ENCODE measurements around the gene PIWIL1. TPM values are rescaled to one million over a fixed set of nuclear protein-coding genes. Genes with fewer than 3 reads are reported as not detected.

The PIWIL1 gene
- total and polyA plus RNA-seq, 2 of the 4 experiments (the other 2 are of a cell fraction): not detected

DNA sequence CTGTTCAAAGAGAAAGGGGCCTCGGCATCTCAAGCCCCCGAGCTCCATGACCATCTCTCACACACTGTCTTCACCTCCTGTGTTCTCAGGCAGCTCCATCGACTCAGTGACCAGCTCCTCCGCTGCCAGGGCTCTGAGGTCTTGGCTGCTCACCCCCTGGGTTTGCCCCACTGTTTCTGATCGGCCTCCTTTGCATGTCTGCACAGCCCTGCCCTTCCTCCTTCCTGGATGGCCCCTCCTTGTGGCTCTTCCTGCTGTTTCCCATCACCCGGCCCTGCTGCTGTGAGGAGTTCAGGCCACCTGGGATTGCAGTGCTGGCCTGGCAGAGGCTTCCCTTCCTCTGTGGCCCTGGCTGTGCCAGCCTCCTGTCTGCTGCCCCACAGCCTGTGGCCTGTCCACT, 38.1 kb upstream of the PIWIL1 start:
- H2AK5ac ChIP-seq (ENCODE audit: low read depth, low read length): no peak overlapping the region
- H4K91ac ChIP-seq (ENCODE audit: insufficient read depth, low read depth, low read length): no peak overlapping the region
- H3K4me2 ChIP-seq (ENCODE audit: low read depth, low read length): no peak overlapping the region
- H2BK15ac ChIP-seq (ENCODE audit: low read depth, low read length): no peak overlapping the region
- TF ChIP-seq RAD21 (IDR thresholded peaks at IDR 0.05; ENCODE audit: low read length): no peak
- no peak for TF ChIP-seq RFX5 (IDR thresholded peaks at IDR 0.05; ENCODE audit: low read depth, low read length)
- TF ChIP-seq, protein P1, sequence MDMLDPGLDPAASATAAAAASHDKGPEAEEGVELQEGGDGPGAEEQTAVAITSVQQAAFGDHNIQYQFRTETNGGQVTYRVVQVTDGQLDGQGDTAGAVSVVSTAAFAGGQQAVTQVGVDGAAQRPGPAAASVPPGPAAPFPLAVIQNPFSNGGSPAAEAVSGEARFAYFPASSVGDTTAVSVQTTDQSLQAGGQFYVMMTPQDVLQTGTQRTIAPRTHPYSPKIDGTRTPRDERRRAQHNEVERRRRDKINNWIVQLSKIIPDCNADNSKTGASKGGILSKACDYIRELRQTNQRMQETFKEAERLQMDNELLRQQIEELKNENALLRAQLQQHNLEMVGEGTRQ (IDR thresholded peaks at IDR 0.05; ENCODE audit: low read depth, low read length): no peak
- no peak for TF ChIP-seq BHLHE40 (IDR thresholded peaks at IDR 0.05; ENCODE audit: low read depth, low read length)
- no peak for TF ChIP-seq CEBPB (IDR thresholded peaks at IDR 0.05; ENCODE audit: low read depth, low read length)
- TF ChIP-seq SMC3 (IDR thresholded peaks at IDR 0.05; ENCODE audit: low read depth, low read length): no peak
- TF ChIP-seq, protein P2, sequence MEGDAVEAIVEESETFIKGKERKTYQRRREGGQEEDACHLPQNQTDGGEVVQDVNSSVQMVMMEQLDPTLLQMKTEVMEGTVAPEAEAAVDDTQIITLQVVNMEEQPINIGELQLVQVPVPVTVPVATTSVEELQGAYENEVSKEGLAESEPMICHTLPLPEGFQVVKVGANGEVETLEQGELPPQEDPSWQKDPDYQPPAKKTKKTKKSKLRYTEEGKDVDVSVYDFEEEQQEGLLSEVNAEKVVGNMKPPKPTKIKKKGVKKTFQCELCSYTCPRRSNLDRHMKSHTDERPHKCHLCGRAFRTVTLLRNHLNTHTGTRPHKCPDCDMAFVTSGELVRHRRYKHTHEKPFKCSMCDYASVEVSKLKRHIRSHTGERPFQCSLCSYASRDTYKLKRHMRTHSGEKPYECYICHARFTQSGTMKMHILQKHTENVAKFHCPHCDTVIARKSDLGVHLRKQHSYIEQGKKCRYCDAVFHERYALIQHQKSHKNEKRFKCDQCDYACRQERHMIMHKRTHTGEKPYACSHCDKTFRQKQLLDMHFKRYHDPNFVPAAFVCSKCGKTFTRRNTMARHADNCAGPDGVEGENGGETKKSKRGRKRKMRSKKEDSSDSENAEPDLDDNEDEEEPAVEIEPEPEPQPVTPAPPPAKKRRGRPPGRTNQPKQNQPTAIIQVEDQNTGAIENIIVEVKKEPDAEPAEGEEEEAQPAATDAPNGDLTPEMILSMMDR (conservative IDR thresholded peaks at IDR 0.05; ENCODE audit: low read depth, low read length): no peak
- no peak for TF ChIP-seq MXI1 (IDR thresholded peaks at IDR 0.05; ENCODE audit: borderline replicate concordance, low read depth, low read length)
- TF ChIP-seq, protein P3, sequence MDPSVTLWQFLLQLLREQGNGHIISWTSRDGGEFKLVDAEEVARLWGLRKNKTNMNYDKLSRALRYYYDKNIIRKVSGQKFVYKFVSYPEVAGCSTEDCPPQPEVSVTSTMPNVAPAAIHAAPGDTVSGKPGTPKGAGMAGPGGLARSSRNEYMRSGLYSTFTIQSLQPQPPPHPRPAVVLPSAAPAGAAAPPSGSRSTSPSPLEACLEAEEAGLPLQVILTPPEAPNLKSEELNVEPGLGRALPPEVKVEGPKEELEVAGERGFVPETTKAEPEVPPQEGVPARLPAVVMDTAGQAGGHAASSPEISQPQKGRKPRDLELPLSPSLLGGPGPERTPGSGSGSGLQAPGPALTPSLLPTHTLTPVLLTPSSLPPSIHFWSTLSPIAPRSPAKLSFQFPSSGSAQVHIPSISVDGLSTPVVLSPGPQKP (IDR thresholded peaks at IDR 0.05; ENCODE audit: borderline replicate concordance, low read depth, low read length): no peak
- no peak for TF ChIP-seq FOS (IDR thresholded peaks at IDR 0.05; ENCODE audit: low read depth, low read length)
- no peak for TF ChIP-seq POLR2A (IDR thresholded peaks at IDR 0.05; ENCODE audit: low read depth, low read length)
- ChIA-PET POLR2A (ENCODE audit: unreplicated experiment) (no interaction called here), CTCF (no interaction called here)
- no peak overlapping the region for H3K23ac ChIP-seq (ENCODE audit: low read depth, low read length)
- no peak overlapping the region for H2BK120ac ChIP-seq (ENCODE audit: low read depth, low read length)
- H3K36me3 ChIP-seq (ENCODE audit: control insufficient read depth, insufficient read depth, low read length): no peaks in the 10 kb centered on the region
- H2BK5ac ChIP-seq (ENCODE audit: low read depth, low read length, poor library complexity, severe bottlenecking): no peak overlapping the region
- no peaks in the 10 kb centered on the region for H3K79me1 ChIP-seq (ENCODE audit: low read depth in 1 of 2, low read length in 2 of 2)
- H3K27me3 ChIP-seq (ENCODE audit: control insufficient read depth, insufficient read depth, low read length): no peaks in the 10 kb centered on the region
- no peak overlapping the region for H3K4me3 ChIP-seq (ENCODE audit: insufficient read depth, low read depth, low read length)
- H4K5ac ChIP-seq (ENCODE audit: low read depth, low read length): no peak overlapping the region
- H3K27ac ChIP-seq (ENCODE audit: insufficient read depth, low read length): no peak overlapping the region
- H3K9me3 ChIP-seq (ENCODE audit: control insufficient read depth, insufficient read depth, low read length): peaks cover 37% of the 10 kb centered on the region
- no peak overlapping the region for H3K4ac ChIP-seq (ENCODE audit: low read depth, low read length)
- no peak overlapping the region for H3K9ac ChIP-seq (ENCODE audit: low read depth, low read length)
- DNase-seq (no peak), ATAC-seq (ENCODE audit: low read depth) (no peak)
- 31% methylated on average over 4 of the region's 6 CpGs; no CpG with 5 or more reads in 1 of the 2 experiments for WGBS, 2 experiments (ENCODE audit: extremely low coverage in 2 of 2, insufficient read length in 1 of 2)
- H2AK9ac ChIP-seq (replicated peaks; ENCODE audit: low read depth, low read length, poor library complexity): no peak overlapping the region
- in situ Hi-C loops (cut with MboI; ENCODE audit: low sequenced_read_pairs) (no loop called here), intact Hi-C loops (cut with micrococcal nuclease) (no loop called here), dilution Hi-C loops (cut with HindIII; ENCODE audit: low sequenced_read_pairs, unreplicated experiment) (no loop called here)
- no peak overlapping the region for H3K56ac ChIP-seq (ENCODE audit: extremely low read depth, insufficient read depth, low read length)
- H2AFZ ChIP-seq (replicated peaks; ENCODE audit: low read length, poor library complexity): no peak overlapping the region
- no peak overlapping the region for H3K14ac ChIP-seq (replicated peaks; ENCODE audit: low read depth, low read length)
- no peak overlapping the region for H2BK20ac ChIP-seq (ENCODE audit: low read depth, low read length)
- H3K18ac ChIP-seq (ENCODE audit: low read depth, low read length): no peak overlapping the region
- H3K9me1 ChIP-seq (ENCODE audit: insufficient read depth, low read length): no peaks in the 10 kb centered on the region
- H3K4me1 ChIP-seq (ENCODE audit: control insufficient read depth, insufficient read depth, low read length): no peaks in the 10 kb centered on the region
- H4K8ac ChIP-seq (ENCODE audit: low read depth in 2 of 2, low read length in 2 of 2): no peak overlapping the region
- no peaks in the 10 kb centered on the region for H4K20me1 ChIP-seq (ENCODE audit: insufficient read depth, low read length)
- no TSS peak for BruUV-seq (replicated peaks)

All from IMR-90 (cell line).